ENCODE data around the gene CASKIN2.
"Not testable (repeated sequence)": the region's sequence is repeated elsewhere in the genome, so short reads cannot be mapped to it uniquely, and the experiment has no call there.

CASKIN2 gene

GRCh38 chr17:75490953-75491649, 24.2 kb downstream of the CASKIN2 start:
- no peak for DNase-seq (ENCODE audit: low read depth)

DNA sequence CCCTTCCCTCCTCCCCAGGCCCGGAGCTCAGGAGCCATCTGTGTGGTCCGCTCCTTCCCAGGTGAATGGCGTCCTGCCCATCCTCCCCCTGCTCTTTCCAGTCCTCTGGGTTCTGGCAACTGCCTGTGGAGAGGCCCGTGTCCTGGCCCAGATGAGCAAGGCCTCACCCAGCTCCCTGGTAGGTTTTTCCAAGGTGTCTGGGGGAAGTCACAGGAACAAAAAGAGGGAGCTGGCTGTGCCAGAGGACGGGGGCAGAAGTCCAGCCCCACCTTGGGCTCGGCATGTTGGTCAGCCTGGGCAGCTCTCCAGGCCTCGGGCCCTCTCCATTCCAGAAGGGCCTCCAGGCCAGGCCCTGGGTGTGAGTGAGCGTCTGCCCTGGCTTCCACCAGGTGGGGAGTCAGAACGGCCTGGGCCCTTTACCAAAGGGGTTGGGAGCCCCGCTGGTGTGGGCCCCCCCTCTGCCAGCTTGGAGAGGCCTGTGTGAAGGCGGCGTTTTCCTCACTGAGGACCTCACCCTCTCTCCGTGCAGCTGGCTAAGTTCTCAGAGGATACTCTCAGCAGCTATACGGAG, 25.1 kb downstream of the CASKIN2 start:
- DNase-seq (ENCODE audit: low read depth), result no peak

DNA sequence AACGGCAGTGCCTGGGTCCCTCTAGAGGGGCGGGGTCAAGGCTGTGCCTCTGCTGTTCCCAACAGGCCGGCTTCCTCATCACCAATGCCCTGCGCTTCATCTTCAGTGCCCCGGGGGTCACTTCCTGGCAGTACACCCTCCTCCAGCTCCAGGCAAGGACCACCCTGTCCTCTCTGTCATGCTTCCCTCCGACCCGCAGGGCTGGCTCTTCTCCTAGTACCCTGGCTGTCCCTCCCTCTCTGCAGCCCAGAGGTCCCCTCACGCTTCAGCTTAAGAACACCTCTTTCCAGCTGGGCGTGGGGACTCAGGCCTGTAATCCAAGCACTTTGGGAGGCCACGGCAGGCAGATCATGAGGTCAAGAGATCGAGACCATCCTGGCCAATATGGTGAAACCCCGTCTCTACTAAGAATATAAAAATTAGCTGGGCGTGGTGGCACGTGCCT, 25.8 kb downstream of the CASKIN2 start:
- no peak for DNase-seq (ENCODE audit: low read depth)

- no peak for DNase-seq (ENCODE audit: low read depth)
Measured at GRCh38 chr17:75488693-75489510, 26.4 kb downstream of the CASKIN2 start.

DNA sequence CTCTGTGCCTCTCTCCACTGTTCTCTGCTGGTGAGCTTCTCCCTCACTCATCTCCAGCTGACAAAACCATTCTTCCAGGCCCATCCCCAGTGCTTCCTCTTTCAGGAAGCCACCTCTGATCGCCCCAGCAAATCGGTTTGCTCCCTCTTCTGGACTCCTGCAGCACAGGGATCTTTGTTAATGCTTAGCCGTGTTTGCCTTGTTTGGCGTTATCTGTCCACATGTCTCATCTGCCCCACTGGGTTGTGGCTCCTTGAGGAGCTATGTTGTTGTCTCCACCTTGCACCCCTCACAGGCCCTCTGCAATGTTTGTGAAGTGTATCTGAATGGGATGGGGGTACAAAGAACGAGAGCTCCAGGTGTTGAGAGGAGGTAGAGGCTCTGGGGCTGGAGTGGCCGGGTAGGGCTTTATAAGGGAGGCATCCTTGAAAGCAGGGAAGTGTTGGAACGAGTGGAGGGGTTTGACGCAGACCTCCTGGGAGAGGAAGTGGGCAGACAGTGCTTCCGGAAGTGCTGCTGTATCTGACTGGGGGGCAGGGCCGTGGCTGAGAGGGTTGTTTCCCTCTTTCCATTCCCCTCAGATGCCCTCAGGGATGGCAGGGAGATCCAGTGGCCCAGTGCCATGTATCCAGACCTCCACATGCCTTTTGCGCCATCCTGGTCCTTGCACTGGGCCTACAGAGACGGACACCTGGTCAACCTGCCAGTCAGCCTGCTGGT, 27.8 kb downstream of the CASKIN2 start:
- DNase-seq (ENCODE audit: low read depth), result peak; percentile 24

- DNase-seq (ENCODE audit: low read depth), result no peak
Measured at GRCh38 chr17:75486951-75487350, 28.4 kb downstream of the CASKIN2 start.

GRCh38 chr17:75486151-75486550, 29.2 kb downstream of the CASKIN2 start:
- no peak for DNase-seq (ENCODE audit: low read depth)

DNA sequence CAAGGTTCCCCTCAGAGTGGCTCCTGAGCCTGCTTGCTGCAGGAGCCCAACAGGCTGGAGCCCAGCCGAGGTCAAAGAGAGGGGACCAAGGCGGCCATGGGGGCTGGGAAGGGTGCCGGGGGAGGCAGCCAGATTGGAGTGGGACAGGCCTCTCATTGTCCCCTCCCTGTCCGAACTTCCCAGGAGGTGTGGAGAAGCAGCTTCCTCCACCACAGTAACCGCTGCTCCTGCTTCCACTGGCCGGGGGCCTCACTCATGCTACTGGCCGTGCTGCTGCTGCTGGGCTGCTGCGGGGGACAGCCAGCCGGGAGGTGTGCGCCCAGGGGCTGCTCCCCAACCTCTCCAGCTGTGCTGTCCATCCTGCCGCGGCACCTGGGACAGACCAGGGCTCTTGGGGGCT, 29.6 kb downstream of the CASKIN2 start:
- no peak for DNase-seq (ENCODE audit: low read depth)

GRCh38 chr17:75482098-75482942, 33.0 kb downstream of the CASKIN2 start:
- no peak for DNase-seq (ENCODE audit: low read depth)

DNA sequence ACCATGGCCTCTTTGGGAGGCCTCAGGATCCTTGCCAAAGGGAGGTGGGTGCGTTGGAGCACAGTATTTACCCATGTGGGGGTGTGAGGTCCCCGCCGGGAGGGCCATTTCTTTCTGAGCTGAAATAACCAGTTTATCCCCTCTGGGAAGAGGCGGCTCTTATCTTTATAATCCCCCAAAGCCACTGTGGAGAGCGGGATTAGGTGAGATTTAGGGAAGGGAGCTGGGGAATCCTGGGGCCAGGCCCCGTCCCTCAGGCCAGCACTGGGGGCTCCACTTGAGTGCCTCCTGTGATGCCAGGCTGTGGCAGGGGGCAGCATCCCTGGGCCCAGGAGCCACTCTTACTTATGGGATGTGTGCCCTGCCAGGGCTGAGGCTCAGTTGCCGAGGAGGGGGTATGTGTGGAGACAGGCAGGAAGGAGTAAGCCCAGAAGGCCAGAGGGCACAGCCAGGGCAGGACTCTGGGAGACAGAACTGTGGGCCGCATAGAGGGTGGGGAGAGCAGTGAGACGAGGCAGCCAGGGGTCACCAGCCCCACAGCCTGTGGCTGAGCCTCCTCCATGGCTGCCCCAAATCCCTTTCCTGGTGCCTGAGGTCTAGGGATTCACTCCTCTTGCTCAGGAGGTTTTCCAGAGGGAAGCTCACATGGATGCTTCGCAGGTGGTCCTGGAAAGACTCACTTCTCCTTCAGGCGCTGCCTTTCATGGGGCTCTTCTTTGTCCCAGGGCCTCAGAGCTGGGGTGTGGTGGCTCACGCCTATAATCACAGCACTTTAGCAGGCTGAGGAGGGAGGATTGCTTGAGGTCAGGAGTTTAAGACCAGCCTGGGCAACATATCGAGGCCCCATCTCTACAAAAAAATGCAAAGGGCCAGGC, 33.9 kb downstream of the CASKIN2 start:
- no peak for DNase-seq (ENCODE audit: low read depth)

GRCh38 chr17:75480281-75480680, 35.1 kb downstream of the CASKIN2 start:
- DNase-seq (ENCODE audit: low read depth), result no peak

DNA sequence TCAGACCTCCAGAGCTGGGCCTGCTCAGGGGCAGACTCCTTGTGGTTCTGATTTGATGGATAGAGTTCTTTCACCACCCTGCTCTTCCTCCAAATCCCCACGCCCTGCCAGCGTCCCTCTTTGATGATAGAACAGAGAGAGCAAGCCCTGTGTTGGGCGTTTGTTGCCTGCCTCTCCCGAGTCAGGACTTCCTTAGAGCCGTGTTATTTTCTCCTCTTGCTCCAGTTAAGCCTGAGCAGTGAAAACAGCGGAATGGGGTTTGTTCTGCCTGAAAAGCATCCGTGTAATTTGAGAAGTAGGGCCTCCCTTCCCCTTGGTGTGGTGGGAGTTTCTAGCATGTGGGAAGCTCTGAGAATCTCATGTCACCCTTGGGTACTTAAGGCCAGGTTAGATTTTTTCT, 36.8 kb downstream of the CASKIN2 start:
- no peak for DNase-seq (ENCODE audit: low read depth)

- DNase-seq (ENCODE audit: low read depth), result not testable (repeated sequence)
Measured at GRCh38 chr17:75477490-75477862, 37.9 kb downstream of the CASKIN2 start.

DNA sequence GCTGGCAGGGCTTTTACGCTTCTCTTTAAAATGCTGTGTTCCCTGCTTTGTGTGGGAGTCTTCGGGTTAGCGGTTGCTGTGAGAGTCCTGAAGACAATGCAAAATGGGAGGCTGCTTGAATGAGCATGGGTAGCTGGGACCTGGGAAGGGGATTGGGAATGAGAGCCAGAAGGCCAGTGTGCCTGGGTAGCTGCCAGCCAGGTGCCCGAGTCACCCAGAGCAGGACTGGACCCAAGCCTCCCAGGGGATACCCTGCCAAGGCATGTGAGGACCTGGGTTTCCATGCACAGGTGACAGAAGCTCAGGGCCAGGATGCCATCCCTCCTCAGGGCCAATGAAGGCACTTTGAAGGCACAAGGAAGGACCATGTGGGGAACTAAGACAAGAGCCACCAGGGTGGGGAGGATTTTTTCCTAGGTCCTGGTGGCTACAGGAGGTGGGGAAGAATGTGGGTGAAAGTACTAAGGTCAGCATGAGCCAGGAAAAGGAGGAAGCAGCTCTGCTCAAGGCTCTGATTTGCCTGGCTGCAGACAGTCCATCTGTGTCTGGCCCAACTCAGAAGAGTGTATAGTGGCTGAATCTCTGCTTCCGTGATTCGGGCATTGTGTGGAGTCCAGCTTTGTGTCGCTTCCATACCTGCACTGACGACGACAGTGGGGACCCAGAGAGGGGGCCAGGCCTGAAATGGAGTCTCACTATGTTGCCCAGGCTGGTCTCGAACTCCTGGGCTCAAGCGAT, 38.4 kb downstream of the CASKIN2 start:
- DNase-seq (ENCODE audit: low read depth), result no peak

- no peak for DNase-seq (ENCODE audit: low read depth)
Measured at GRCh38 chr17:75476271-75476671, 39.1 kb downstream of the CASKIN2 start.

- no peak for DNase-seq (ENCODE audit: low read depth)
Measured at GRCh38 chr17:75475851-75476250, 39.5 kb downstream of the CASKIN2 start.

- no peak for DNase-seq (ENCODE audit: low read depth)
Measured at GRCh38 chr17:75475144-75475835, 40.0 kb downstream of the CASKIN2 start.

DNA sequence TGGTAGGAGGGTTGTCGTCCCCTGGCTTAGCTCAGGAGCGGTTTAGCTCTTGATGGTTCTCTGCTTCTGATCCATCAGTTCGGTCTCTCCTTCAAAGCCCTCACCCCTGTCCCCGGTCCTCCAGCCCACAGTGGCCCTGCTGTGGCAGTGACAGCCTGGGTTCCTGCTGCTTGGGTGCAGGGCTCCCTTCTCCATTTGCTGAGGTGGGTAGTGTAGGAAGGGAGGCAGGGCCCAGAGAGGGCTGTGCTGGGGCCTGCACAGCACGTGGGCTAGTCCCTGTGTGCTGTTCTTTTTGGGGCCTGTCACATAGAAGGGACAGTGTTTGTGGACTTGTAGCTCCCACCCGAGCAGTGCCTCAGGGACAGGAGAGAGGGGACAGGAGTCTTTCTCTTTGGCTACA, 40.6 kb downstream of the CASKIN2 start:
- no peak for DNase-seq (ENCODE audit: low read depth)

DNA sequence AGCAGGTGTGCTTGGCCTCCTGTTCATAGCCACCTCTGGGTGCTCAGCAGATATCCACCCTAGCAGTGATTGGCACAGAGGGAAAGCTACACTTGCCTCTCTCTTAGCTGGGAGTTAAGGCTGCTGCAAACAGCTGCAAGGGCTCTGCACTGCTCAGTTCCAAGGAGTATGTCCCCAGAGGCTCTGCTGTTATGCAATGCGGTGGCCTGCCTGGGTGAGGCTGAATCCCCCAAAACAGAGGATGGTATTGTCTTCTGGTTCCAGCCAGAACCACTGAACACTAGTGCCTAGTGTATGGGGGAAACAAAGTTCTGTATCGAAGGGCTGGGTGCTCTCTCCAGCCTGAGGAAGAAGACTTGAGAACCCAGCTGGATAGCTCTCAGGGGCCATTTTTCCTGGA, 42.1 kb downstream of the CASKIN2 start:
- no peak for DNase-seq (ENCODE audit: low read depth)
